Measurements from ENCODE around the gene C20orf141.

The C20orf141 gene

GRCh38 chr20:2846698-2847097 lies 31.9 kb downstream of the C20orf141 start:
- DNase-seq (ENCODE audit: low spot score), result no peak

GRCh38 chr20:2847802-2848201 lies 33.0 kb downstream of the C20orf141 start:
- DNase-seq (ENCODE audit: low spot score), result no peak

- DNase-seq (ENCODE audit: low spot score), result no peak
Measured at GRCh38 chr20:2849529-2849928, 34.7 kb downstream of the C20orf141 start.

- no peak for DNase-seq (ENCODE audit: low spot score)
Measured at GRCh38 chr20:2851086-2851485, 36.3 kb downstream of the C20orf141 start.

GRCh38 chr20:2858591-2858990 lies 43.8 kb downstream of the C20orf141 start:
- DNase-seq (ENCODE audit: low spot score), result no peak

- DNase-seq (ENCODE audit: low spot score), result no peak
Measured at GRCh38 chr20:2859330-2860121, 44.7 kb downstream of the C20orf141 start.

- DNase-seq (ENCODE audit: low spot score), result no peak
Measured at GRCh38 chr20:2864626-2865025, 49.8 kb downstream of the C20orf141 start.

- DNase-seq (ENCODE audit: low spot score), result no peak
Measured at GRCh38 chr20:2865101-2865500, 50.3 kb downstream of the C20orf141 start.
